Lower leg skin (tissue), 3 donors: ENCODE data around the gene C1QB.

ENCODE experiments used
- POLR2A ChIP-seq, 2 donors: fragments of 450-650 bp; IDR thresholded peaks; one replicate each; pipeline ENCODE4 v1.6.1; 2016 to 2017; ENCODE audit warnings: antibody characterized with exemption in 2 of 2, mild to moderate bottlenecking in 1 of 2, moderate library complexity in 1 of 2
- TF ChIP-seq, protein P1 (sequence below), 3 donors: fragments of 450-650 bp; IDR thresholded peaks; one replicate each; pipeline ENCODE4 v1.5.1; 2016; ENCODE audit warnings: antibody characterized with exemption in 3 of 3, mild to moderate bottlenecking in 3 of 3, moderate library complexity in 2 of 3

DNA sequence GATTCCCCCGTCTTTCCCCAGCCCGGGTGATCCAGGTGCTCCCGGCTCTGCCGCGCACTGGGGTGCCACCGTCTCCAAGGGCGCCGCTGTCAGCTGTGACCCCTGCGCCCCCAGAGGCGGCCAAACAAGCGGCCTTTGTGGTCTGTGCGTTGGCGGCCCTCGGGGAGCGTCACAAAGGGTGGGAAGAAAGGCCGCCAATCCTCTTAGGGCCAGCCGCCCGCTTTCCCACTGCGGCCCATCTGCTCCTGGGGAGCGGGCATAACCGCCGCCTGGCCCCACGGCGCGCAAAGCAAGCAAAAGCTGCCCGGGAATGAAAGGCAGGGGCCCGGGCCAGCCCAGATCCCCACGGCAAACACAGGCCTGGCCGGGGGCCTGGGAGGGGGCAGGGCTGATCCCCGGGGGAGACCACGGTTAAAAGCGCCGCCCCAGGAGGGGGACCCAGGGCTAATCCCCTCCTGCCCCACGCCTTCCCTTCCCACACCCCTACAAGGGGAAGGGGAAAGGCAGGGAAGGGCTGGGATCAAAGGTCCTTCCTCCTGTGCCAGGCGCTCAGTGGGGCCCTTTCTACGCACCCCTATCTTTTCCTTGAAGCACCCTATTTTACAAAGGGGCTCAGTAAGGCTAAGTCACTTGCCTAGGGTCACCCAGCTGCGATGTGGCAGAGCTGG lies 24.0 kb downstream of the C1QB start:
- TF ChIP-seq, protein P1, sequence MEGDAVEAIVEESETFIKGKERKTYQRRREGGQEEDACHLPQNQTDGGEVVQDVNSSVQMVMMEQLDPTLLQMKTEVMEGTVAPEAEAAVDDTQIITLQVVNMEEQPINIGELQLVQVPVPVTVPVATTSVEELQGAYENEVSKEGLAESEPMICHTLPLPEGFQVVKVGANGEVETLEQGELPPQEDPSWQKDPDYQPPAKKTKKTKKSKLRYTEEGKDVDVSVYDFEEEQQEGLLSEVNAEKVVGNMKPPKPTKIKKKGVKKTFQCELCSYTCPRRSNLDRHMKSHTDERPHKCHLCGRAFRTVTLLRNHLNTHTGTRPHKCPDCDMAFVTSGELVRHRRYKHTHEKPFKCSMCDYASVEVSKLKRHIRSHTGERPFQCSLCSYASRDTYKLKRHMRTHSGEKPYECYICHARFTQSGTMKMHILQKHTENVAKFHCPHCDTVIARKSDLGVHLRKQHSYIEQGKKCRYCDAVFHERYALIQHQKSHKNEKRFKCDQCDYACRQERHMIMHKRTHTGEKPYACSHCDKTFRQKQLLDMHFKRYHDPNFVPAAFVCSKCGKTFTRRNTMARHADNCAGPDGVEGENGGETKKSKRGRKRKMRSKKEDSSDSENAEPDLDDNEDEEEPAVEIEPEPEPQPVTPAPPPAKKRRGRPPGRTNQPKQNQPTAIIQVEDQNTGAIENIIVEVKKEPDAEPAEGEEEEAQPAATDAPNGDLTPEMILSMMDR (IDR thresholded peaks at IDR 0.05) = no peak
- TF ChIP-seq POLR2A (IDR thresholded peaks at IDR 0.05) = no peak
